ENCODE measurements around the gene WBP1L. TPM values are rescaled to one million over a fixed set of nuclear protein-coding genes. Genes with fewer than 3 reads are reported as not detected.
A peak's percentile ranks its signal among the peaks of the same experiment; 100 is the strongest.

Gene WBP1L
- total and polyA plus RNA-seq, 2 of the 13 experiments (the other 11 are each of a cell fraction or from before 2014, with no cell fraction given): 8.3 to 12.3 TPM

- TF ChIP-seq ZNF609 (CRISPR knock-in tag; IDR thresholded peaks at IDR 0.05; ENCODE audit: borderline replicate concordance): no peak
Measured at GRCh38 chr10:102815790-102816549, 72.2 kb downstream of the WBP1L start (continued).

- TF ChIP-seq ZNF780A (CRISPR knock-in tag; IDR thresholded peaks at IDR 0.05) (no peak), SP1 (IDR thresholded peaks at IDR 0.05) (no peak), SP1 (CRISPR knock-in tag; IDR thresholded peaks at IDR 0.05) (no peak), ZNF121 (CRISPR knock-in tag; IDR thresholded peaks at IDR 0.05) (peak; percentile 51; the same call in 1 of the 2 replicates)
- no peak overlapping the region for H3K4me2 ChIP-seq (ENCODE audit: low read depth, low read length)
- 89% methylated on average over 4 of the region's 4 CpGs for WGBS (ENCODE audit: low lambda C conversion rate)
- no peaks in the 10 kb centered on the region for H4K20me1 ChIP-seq (ENCODE audit: insufficient read depth, low read length)
- H3K79me2 ChIP-seq (ENCODE audit: insufficient read depth, low read length): no peaks in the 10 kb centered on the region
- H3K9ac ChIP-seq (ENCODE audit: insufficient read depth, low read depth, low read length): no peak overlapping the region
- H3K4me3 ChIP-seq (replicated peaks in 1 of 3; ENCODE audit: insufficient read depth in 1 of 3, low read depth in 2 of 3, low read length in 3 of 3): no peak overlapping the region
- H3K36me3 ChIP-seq (replicated peaks in 1 of 2; ENCODE audit: control insufficient read depth in 1 of 2, insufficient read depth in 2 of 2, low read length in 2 of 2): peaks cover 0 to 3% of the 10 kb centered on the region in 2 experiments; a peak in 1 of 5 replicates
- DNase-seq (ENCODE audit: low spot score): no peak
- H3K9me3 ChIP-seq (ENCODE audit: low read length): no peaks in the 10 kb centered on the region
- intact Hi-C loops (cut with micrococcal nuclease; ENCODE audit: unreplicated experiment) (no loop called here), in situ Hi-C loops (cut with HindIII; ENCODE audit: extremely low pct_ligation_motif_present, low pct_unique_long_range_greater_than_20kb) (loop anchor here (10.0 kb wide), 1 partner anchor 72 kb away; the partner anchor contains the start of gene WBP1L)
- no peak for FAIRE-seq
- H2AFZ ChIP-seq (ENCODE audit: low read length): no peak overlapping the region
- no peaks in the 10 kb centered on the region for H3K27me3 ChIP-seq (ENCODE audit: control insufficient read depth in 1 of 2, insufficient read depth in 2 of 2, low read length in 2 of 2)
- ChIA-PET CTCF (ENCODE audit: low intra/inter-chr PET ratio, low total read pairs) (no interaction called here), POLR2A (interaction anchor here (0.8 to 1.9 kb wide), 2 partner anchors 41 to 103 kb away, joined by 3 to 10 read pairs; partner anchors contain the start of genes ARL3 and SFXN2)
- H3K4me1 ChIP-seq (ENCODE audit: insufficient read depth, low read length): peaks cover 42% of the 10 kb centered on the region
- no peak for ATAC-seq
- no peak overlapping the region for H3K27ac ChIP-seq (ENCODE audit: extremely low read length, insufficient read depth, low read length)
- no TSS peak for BruUV-seq (replicated peaks)
Measured at GRCh38 chr10:102817175-102817574, 73.4 kb downstream of the WBP1L start.
